ENCODE data around the gene PRPF6.

Gene PRPF6

GRCh38 chr20:63972312-63973159, 8.4 kb upstream of the PRPF6 start:
- no peak overlapping the region for H3K27ac ChIP-seq (ENCODE audit: low read depth, low read length)
- no peak overlapping the region for H3K4me3 ChIP-seq (ENCODE audit: low read length)
- H3K4me2 ChIP-seq (ENCODE audit: low read length): peak overlapping the region; percentile 16; the same call in 1 of the 2 replicates
- peaks cover 17% of the 10 kb centered on the region for H3K79me2 ChIP-seq (ENCODE audit: control insufficient read depth, low read length)
- peaks cover 34% of the 10 kb centered on the region for H3K36me3 ChIP-seq (ENCODE audit: control insufficient read depth, low read length)
- H3K9me2 ChIP-seq (replicated peaks; ENCODE audit: control insufficient read depth, low read length): no peaks in the 10 kb centered on the region
- H3K9me3 ChIP-seq (ENCODE audit: control insufficient read depth, insufficient read depth, low read length): no peaks in the 10 kb centered on the region
- peaks cover 42% of the 10 kb centered on the region for H3K4me1 ChIP-seq (ENCODE audit: control insufficient read depth, low read length)
- H3K27me3 ChIP-seq (ENCODE audit: control insufficient read depth, low read length): no peaks in the 10 kb centered on the region
- peaks cover 9% of the 10 kb centered on the region for H3F3A ChIP-seq (ENCODE audit: control insufficient read depth, insufficient read depth)
- no peaks in the 10 kb centered on the region for H4K20me1 ChIP-seq (ENCODE audit: control insufficient read depth, insufficient read depth, low read depth, low read length)
- TF ChIP-seq EZH2phosphoT487 (IDR thresholded peaks at IDR 0.05; ENCODE audit: borderline replicate concordance, low read length): no peak
- TF ChIP-seq CTCF (IDR thresholded peaks at IDR 0.05; ENCODE audit: low read depth, low read length, poor library complexity, severe bottlenecking): no peak

GRCh38 chr20:63973160-63973479, 7.8 kb upstream of the PRPF6 start:
- Histone ChIP-seq H3K4me1 (ENCODE audit: control insufficient read depth, low read length) (peaks cover 47% of the 10 kb centered on the region), H3K36me3 (ENCODE audit: control insufficient read depth, low read length) (peaks cover 31% of the 10 kb centered on the region), H3K79me2 (ENCODE audit: control insufficient read depth, low read length) (peaks cover 16% of the 10 kb centered on the region), H3K9me3 (ENCODE audit: control insufficient read depth, insufficient read depth, low read length) (no peaks in the 10 kb centered on the region), H3K9me2 (replicated peaks; ENCODE audit: control insufficient read depth, low read length) (no peaks in the 10 kb centered on the region), H3K27ac (ENCODE audit: low read depth, low read length) (no peak overlapping the region), H3K4me2 (ENCODE audit: low read length) (no peak overlapping the region), H3K27me3 (ENCODE audit: control insufficient read depth, low read length) (no peaks in the 10 kb centered on the region), H3F3A (ENCODE audit: control insufficient read depth, insufficient read depth) (peaks cover 11% of the 10 kb centered on the region), H4K20me1 (ENCODE audit: control insufficient read depth, insufficient read depth, low read depth, low read length) (no peaks in the 10 kb centered on the region), H3K4me3 (ENCODE audit: low read length) (no peak overlapping the region)
- no peak for TF ChIP-seq CTCF (IDR thresholded peaks at IDR 0.05; ENCODE audit: low read depth, low read length, poor library complexity, severe bottlenecking)
- no peak for TF ChIP-seq EZH2phosphoT487 (IDR thresholded peaks at IDR 0.05; ENCODE audit: borderline replicate concordance, low read length)

GRCh38 chr20:63973636-63974401, 7.1 kb upstream of the PRPF6 start:
- H3K4me3 ChIP-seq (ENCODE audit: low read length): no peak overlapping the region
- H3K4me1 ChIP-seq (ENCODE audit: control insufficient read depth, low read length): peaks cover 47% of the 10 kb centered on the region
- peaks cover 25% of the 10 kb centered on the region for H3K36me3 ChIP-seq (ENCODE audit: control insufficient read depth, low read length)
- TF ChIP-seq EZH2phosphoT487 (IDR thresholded peaks at IDR 0.05; ENCODE audit: borderline replicate concordance, low read length): no peak
- peak; percentile 97 for TF ChIP-seq CTCF (IDR thresholded peaks at IDR 0.05; ENCODE audit: low read depth, low read length, poor library complexity, severe bottlenecking)
- no peaks in the 10 kb centered on the region for H3K9me2 ChIP-seq (replicated peaks; ENCODE audit: control insufficient read depth, low read length)
- no peaks in the 10 kb centered on the region for H4K20me1 ChIP-seq (ENCODE audit: control insufficient read depth, insufficient read depth, low read depth, low read length)
- H3K79me2 ChIP-seq (ENCODE audit: control insufficient read depth, low read length): peaks cover 13% of the 10 kb centered on the region
- H3K27me3 ChIP-seq (ENCODE audit: control insufficient read depth, low read length): no peaks in the 10 kb centered on the region
- H3K27ac ChIP-seq (ENCODE audit: low read depth, low read length): no peak overlapping the region
- no peaks in the 10 kb centered on the region for H3K9me3 ChIP-seq (ENCODE audit: control insufficient read depth, insufficient read depth, low read length)
- peaks cover 15% of the 10 kb centered on the region for H3F3A ChIP-seq (ENCODE audit: control insufficient read depth, insufficient read depth)
- H3K4me2 ChIP-seq (ENCODE audit: low read length): 0 out of 2 replicates have a peak overlapping the region, but pooled peaks have one; percentile 5
